Naive B cell (primary cell): ENCODE measurements around the gene RRP9. TPM values are rescaled to one million over a fixed set of nuclear protein-coding genes. Genes with fewer than 3 reads are reported as not detected.

Experiments
- ATAC-seq, 2 donors: fragments of 150-1000 bp; cut with Tn5 transposase; 2 replicates each; pipeline ENCODE4 v1.10.0; 2021; ENCODE audit warnings: low read depth in 2 of 2, mild to moderate bottlenecking in 2 of 2, moderate library complexity in 2 of 2
- DNase-seq: peaks from one replicate; pipeline ENCODE4 v3.0.0; 2022
- H3K27ac Mint-ChIP-seq, 6 donors: one replicate each; pipeline ENCODE4 v1.8.0; 2020 to 2022; ENCODE audit warnings: mild to moderate bottlenecking in 6 of 6, mixed read lengths in 6 of 6, moderate library complexity in 5 of 6, inconsistent platforms in 2 of 6
- H3K27me3 Mint-ChIP-seq, 3 donors: one replicate each; pipeline ENCODE4 v1.8.0; 2021 to 2022; ENCODE audit warnings: mixed read lengths in 3 of 3, mild to moderate bottlenecking in 1 of 3
- H3K36me3 Mint-ChIP-seq, 2 donors: one replicate each; pipeline ENCODE4 v1.8.0; 2020 to 2022; ENCODE audit warnings: mixed read lengths in 2 of 2, inconsistent platforms in 1 of 2, mild to moderate bottlenecking in 1 of 2
- H3K4me1 Mint-ChIP-seq, 3 donors: one replicate each; pipeline ENCODE4 v1.8.0; 2020 to 2022; ENCODE audit warnings: mixed read lengths in 3 of 3, inconsistent platforms in 1 of 3, mild to moderate bottlenecking in 1 of 3, moderate library complexity in 1 of 3
- H3K4me3 Mint-ChIP-seq, 8 donors: one replicate each; pipeline ENCODE4 v1.8.0; 2020 to 2022; ENCODE audit warnings: mild to moderate bottlenecking in 8 of 8, mixed read lengths in 8 of 8, moderate library complexity in 8 of 8, inconsistent platforms in 2 of 8
- H3K9me3 Mint-ChIP-seq, 7 donors: one replicate each; pipeline ENCODE4 v1.8.0; 2020 to 2022; ENCODE audit warnings: mixed read lengths in 7 of 7, mild to moderate bottlenecking in 5 of 7, inconsistent platforms in 2 of 7, moderate library complexity in 1 of 7
- polyA plus RNA-seq, 6 donors: library from polyadenylated mRNA; unstranded; fragments of 300-500 nt; fragmentation: Illumina TruSeq; gene quantifications; one replicate each; pipeline ENCODE4 v1.2.3, GENCODE V29; 2021; ENCODE audit warnings: low read depth in 6 of 6

RRP9 gene
- polyA plus RNA-seq, 6 donors from 2014 or later: 16.5 to 29.9 (median 21.4) TPM

GRCh38 chr3:51967384-51968169 is 25.9 kb upstream of the RRP9 start, which contains the start of gene PCBP4:
PCBP4 (minus strand) TSS chr3:51967454; CDS start chr3:51961240, 6,214 bp downstream.
- peaks cover 0 to 15% (median 0%) of the 10 kb centered on the region in 3 donors for H3K27me3 Mint-ChIP-seq
- H3K4me1 Mint-ChIP-seq: peaks cover 18 to 32% (median 19%) of the 10 kb centered on the region in 3 donors
- peak; percentile 67 to 76 for ATAC-seq
- DNase-seq: peak; percentile 22
- H3K36me3 Mint-ChIP-seq: no peaks in the 10 kb centered on the region
- H3K9me3 Mint-ChIP-seq: no peaks in the 10 kb centered on the region
- peak within 1 kb of the TSS in 1 of 6 donors; percentile 85 for H3K27ac Mint-ChIP-seq
- H3K4me3 Mint-ChIP-seq: peak within 1 kb of the TSS; percentile 78 to 95 (median 90)

GRCh38 chr3:51966922-51967383 is 25.2 kb upstream of the RRP9 start:
- H3K4me1 Mint-ChIP-seq: peaks cover 16 to 32% (median 18%) of the 10 kb centered on the region in 3 donors
- ATAC-seq (peak; percentile 74 to 75), DNase-seq (peak; percentile 27)
- H3K27me3 Mint-ChIP-seq: peaks cover 0 to 15% (median 0%) of the 10 kb centered on the region in 3 donors
- H3K4me3 Mint-ChIP-seq: peak overlapping the region; percentile 65 to 90 (median 88)
- H3K36me3 Mint-ChIP-seq: no peaks in the 10 kb centered on the region
- no peaks in the 10 kb centered on the region for H3K9me3 Mint-ChIP-seq
- peak overlapping the region in 1 of 6 donors; percentile 79 for H3K27ac Mint-ChIP-seq

GRCh38 chr3:51966486-51966885 is 24.8 kb upstream of the RRP9 start:
- DNase-seq (no peak), ATAC-seq (no peak)
- H3K4me1 Mint-ChIP-seq: peaks cover 16 to 32% (median 18%) of the 10 kb centered on the region in 3 donors
- H3K9me3 Mint-ChIP-seq: no peaks in the 10 kb centered on the region
- peak overlapping the region in 1 of 6 donors; percentile 79 for H3K27ac Mint-ChIP-seq
- H3K27me3 Mint-ChIP-seq: peaks cover 0 to 15% (median 4%) of the 10 kb centered on the region in 3 donors
- peak overlapping the region; percentile 65 to 90 (median 88) for H3K4me3 Mint-ChIP-seq
- H3K36me3 Mint-ChIP-seq: no peaks in the 10 kb centered on the region

GRCh38 chr3:51966016-51966415 is 24.3 kb upstream of the RRP9 start:
- Mint-ChIP-seq H3K27me3 (peaks cover 0 to 15% (median 9%) of the 10 kb centered on the region in 3 donors), H3K27ac (peak overlapping the region in 2 of 6 donors; percentile 67 to 79), H3K4me3 (peak overlapping the region; percentile 29 to 90 (median 72)), H3K9me3 (no peaks in the 10 kb centered on the region), H3K36me3 (no peaks in the 10 kb centered on the region), H3K4me1 (peaks cover 16 to 28% (median 18%) of the 10 kb centered on the region in 3 donors)
- ATAC-seq: no peak
- no peak for DNase-seq

GRCh38 chr3:51964521-51964920 is 22.8 kb upstream of the RRP9 start:
- Mint-ChIP-seq H3K4me3 (peak overlapping the region in 2 of 8 donors; percentile 35 to 76), H3K27ac (peak overlapping the region in 1 of 6 donors; percentile 22), H3K36me3 (no peaks in the 10 kb centered on the region), H3K27me3 (peaks cover 0 to 15% (median 10%) of the 10 kb centered on the region in 3 donors), H3K4me1 (peaks cover 16 to 19% (median 18%) of the 10 kb centered on the region in 3 donors), H3K9me3 (no peaks in the 10 kb centered on the region)
- no peak for DNase-seq
- no peak for ATAC-seq

GRCh38 chr3:51963951-51964451 is 22.3 kb upstream of the RRP9 start:
- H3K9me3 Mint-ChIP-seq: no peaks in the 10 kb centered on the region
- H3K27ac Mint-ChIP-seq: no peak overlapping the region
- ATAC-seq (no peak), DNase-seq (no peak)
- peaks cover 14 to 19% (median 15%) of the 10 kb centered on the region in 3 donors for H3K4me1 Mint-ChIP-seq
- H3K27me3 Mint-ChIP-seq: peaks cover 0 to 15% (median 10%) of the 10 kb centered on the region in 3 donors
- H3K4me3 Mint-ChIP-seq: no peak overlapping the region
- H3K36me3 Mint-ChIP-seq: no peaks in the 10 kb centered on the region

GRCh38 chr3:51962854-51963530 is 21.3 kb upstream of the RRP9 start:
- peaks cover 7 to 17% (median 12%) of the 10 kb centered on the region in 3 donors for H3K4me1 Mint-ChIP-seq
- ATAC-seq: no peak
- H3K27me3 Mint-ChIP-seq: peaks cover 0 to 15% (median 10%) of the 10 kb centered on the region in 3 donors
- no peak overlapping the region for H3K27ac Mint-ChIP-seq
- H3K36me3 Mint-ChIP-seq: peaks cover 0 to 7% of the 10 kb centered on the region in 2 donors
- H3K4me3 Mint-ChIP-seq: peak overlapping the region in 1 of 8 donors; percentile 49
- no peaks in the 10 kb centered on the region for H3K9me3 Mint-ChIP-seq
- DNase-seq: no peak

GRCh38 chr3:51961602-51962569 is 20.2 kb upstream of the RRP9 start:
- H3K27ac Mint-ChIP-seq: no peak overlapping the region
- no peak for ATAC-seq
- DNase-seq: no peak
- H3K4me3 Mint-ChIP-seq: peak overlapping the region in 2 of 8 donors; percentile 10 to 30
- H3K36me3 Mint-ChIP-seq: peaks cover 0 to 8% of the 10 kb centered on the region in 2 donors
- H3K4me1 Mint-ChIP-seq: peaks cover 7 to 15% (median 8%) of the 10 kb centered on the region in 3 donors
- peaks cover 0 to 15% (median 10%) of the 10 kb centered on the region in 3 donors for H3K27me3 Mint-ChIP-seq
- H3K9me3 Mint-ChIP-seq: no peaks in the 10 kb centered on the region

- H3K27me3 Mint-ChIP-seq: peaks cover 0 to 15% (median 10%) of the 10 kb centered on the region in 3 donors
- ATAC-seq (no peak), DNase-seq (no peak)
- H3K27ac Mint-ChIP-seq: no peak overlapping the region
- no peak overlapping the region for H3K4me3 Mint-ChIP-seq
- H3K36me3 Mint-ChIP-seq: peaks cover 0 to 8% of the 10 kb centered on the region in 2 donors
- peaks cover 0 to 11% (median 7%) of the 10 kb centered on the region in 3 donors for H3K4me1 Mint-ChIP-seq
- H3K9me3 Mint-ChIP-seq: no peaks in the 10 kb centered on the region
These were observed 19.3 kb upstream of the RRP9 start for GRCh38 chr3:51961011-51961410.

- Mint-ChIP-seq H3K27ac (peak overlapping the region in 1 of 6 donors; percentile 60), H3K4me3 (no peak overlapping the region), H3K4me1 (peaks cover under 1 to 5% (median under 1%) of the 10 kb centered on the region in 3 donors), H3K27me3 (peaks cover 0 to 11% (median 10%) of the 10 kb centered on the region in 3 donors), H3K36me3 (peaks cover 0 to 8% of the 10 kb centered on the region in 2 donors), H3K9me3 (no peaks in the 10 kb centered on the region)
- DNase-seq (no peak), ATAC-seq (no peak)
These were observed 18.7 kb upstream of the RRP9 start for GRCh38 chr3:51960386-51960785.

GRCh38 chr3:51959651-51960050 is 17.9 kb upstream of the RRP9 start:
- Mint-ChIP-seq H3K4me1 (peaks cover 0 to 4% (median 4%) of the 10 kb centered on the region in 3 donors), H3K4me3 (no peak overlapping the region), H3K27ac (no peak overlapping the region), H3K27me3 (peaks cover 0 to 17% (median 9%) of the 10 kb centered on the region in 3 donors), H3K36me3 (peaks cover 0 to 8% of the 10 kb centered on the region in 2 donors), H3K9me3 (no peaks in the 10 kb centered on the region)
- ATAC-seq (no peak), DNase-seq (no peak)
